Left ventricle myocardium superior (tissue), 1 donor: ENCODE results near the gene HOXD9. TPM values are rescaled to one million over a fixed set of nuclear protein-coding genes. Genes with fewer than 3 reads are reported as not detected.

ENCODE experiments used
- ATAC-seq: fragments of 200-7000 bp; cut with Tn5 transposase; one replicate; pipeline ENCODE4 v1.9.1; 2020; ENCODE audit warnings: mild to moderate bottlenecking, moderate library complexity
- DNase-seq: peaks from one replicate; pipeline ENCODE4 v3.0.0-alpha.2; 2020
- intact Hi-C: fragments of 100-400 bp; cut with micrococcal nuclease; formaldehyde crosslinking; loops from one replicate; pipeline ENCODE4 v1.11.0; 2022
- total RNA-seq: library from RNA; stranded (reverse); fragmentation: NEBNext Ultra II Directional; extraction: Animal tissue kit (Norgen Biotek cat#: 25700); gene quantifications from one replicate; pipeline ENCODE4 v1.2.1, GENCODE V29; 2021
- donor health status: DM: no; HTN: yes; CAD: no; lungs with severe emphysema.

The HOXD9 gene
- total RNA-seq, 1 donor from 2014 or later: not detected

DNA sequence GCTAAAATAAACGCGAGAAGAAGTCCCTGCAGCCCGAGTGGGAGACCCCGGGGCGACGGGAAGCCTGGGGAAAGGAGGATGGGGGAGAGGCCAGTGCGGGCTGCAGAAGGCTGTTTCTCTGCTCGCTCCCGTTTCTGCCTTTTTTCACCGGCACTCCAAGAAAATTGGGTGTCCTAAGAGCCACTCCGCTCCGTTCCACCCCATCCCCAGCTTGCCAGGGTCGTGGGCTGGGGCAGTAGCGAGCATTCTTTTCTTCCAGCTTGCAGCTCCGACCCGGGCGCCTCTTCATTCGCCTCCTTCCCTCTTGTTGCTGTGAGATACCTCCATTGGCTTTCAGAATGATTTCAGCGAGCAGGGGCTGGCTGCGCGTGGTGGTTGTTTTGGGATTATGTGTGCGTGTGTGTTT, 35.7 kb downstream of the HOXD9 start:
- DNase-seq (no peak), ATAC-seq (no peak)
- intact Hi-C loops: no loop called here

DNA sequence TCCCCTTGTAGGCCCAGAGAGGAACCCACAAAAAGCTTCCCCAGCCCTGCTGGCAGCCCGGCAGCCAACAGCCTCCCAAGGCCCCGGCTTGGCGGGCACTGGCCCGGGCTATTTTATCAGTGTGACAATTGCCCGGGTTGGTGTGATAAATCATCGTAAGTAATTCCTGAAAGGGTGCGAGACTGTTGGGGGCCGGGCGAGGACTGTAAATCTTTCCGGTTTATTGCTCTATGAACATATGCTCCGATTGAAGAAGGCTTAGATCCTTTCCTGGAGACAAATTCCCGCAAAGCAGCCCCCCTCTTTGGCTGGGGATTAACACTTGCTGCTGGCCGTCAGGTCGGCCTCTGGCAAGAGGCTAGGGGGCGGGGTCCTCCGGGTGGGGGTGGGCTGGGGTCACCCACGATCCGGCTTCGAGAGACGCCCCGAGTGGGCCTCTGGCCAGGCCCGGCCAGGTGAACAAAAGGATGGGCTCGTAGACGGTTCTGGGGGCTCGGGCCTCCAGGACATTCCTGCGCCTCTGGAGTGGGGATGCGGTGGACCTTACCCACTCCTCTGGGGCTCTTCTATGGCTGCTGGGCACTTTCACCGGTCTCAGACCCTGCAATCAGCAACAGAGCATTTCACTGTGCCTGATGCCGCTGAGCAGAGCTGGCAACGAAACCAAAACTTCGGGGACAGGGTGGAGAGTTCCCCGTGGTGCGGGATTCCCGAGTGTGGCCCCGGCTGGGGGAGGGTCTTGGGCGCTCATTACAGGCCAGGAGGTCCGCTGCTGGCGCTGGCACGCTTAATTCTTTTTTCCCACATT, 36.5 kb downstream of the HOXD9 start:
- intact Hi-C loops: no loop called here
- DNase-seq: no peak
- no peak for ATAC-seq

DNA sequence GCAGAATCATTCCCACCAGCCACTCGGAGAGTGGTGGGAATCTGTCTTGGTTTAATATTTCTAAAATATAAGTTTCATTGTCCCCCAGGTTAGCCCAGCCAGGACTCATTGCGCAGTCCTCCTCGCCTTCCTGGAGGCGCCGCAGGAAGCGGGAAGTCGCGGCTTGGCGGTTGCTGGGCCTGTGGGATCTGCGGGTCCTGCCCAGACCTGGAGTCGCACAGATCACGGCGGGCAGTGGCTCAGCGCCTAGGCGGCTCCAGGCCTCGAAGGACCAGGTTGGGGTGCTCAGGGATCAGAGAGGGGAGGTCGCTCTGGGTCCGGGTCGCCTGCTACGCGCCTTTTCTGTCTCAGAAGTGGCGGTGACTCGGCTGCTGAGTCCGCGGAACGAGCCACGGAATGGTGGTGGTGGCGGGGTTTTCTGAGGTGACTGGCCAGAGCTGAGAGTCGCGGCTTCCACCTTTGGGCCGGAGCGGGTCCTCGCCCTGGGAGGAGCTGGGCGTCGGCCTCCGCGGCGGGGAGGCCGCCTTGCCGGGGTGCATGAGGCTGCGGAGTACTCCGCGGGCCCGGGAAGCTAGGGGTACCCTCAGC, 37.2 kb downstream of the HOXD9 start:
- DNase-seq: no peak
- ATAC-seq: no peak
- intact Hi-C loops: no loop called here

DNA sequence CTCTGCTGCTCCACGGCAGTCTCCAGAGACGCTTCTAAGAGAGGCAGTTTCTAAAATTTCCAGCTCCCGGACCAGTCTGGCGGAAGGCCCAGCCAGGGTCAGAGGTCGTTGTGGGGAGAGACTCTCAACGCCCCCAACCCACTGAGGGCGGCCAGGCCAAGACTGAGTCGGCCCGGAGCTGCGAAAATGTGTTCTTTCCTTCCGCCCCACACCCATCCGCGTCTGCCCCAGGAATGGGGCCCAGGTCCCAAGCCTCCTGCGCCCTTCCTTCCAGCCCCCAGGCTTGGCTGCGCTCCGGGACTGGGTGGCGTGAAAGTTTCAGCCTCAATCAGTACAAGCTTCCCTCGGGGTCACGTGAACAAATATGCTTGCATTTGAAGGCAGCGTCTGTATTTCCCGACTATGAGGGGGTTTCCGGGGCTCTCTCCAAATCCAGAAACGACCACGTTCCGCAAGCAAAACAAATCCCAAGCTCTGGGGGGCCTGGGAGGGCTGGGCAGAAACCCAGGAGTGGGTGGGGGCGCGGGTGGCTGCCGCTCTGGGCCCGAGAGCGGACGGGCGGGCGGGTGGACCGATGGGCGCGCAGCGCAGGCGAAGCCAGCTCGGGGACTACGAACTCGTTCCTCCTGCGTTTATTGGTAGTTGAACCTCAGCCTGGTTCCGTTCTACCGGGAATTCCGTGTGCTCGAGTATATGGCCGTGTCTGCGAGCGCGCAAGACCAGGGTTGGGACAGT, 37.9 kb downstream of the HOXD9 start:
- intact Hi-C loops: no loop called here
- no peak for DNase-seq
- no peak for ATAC-seq

DNA sequence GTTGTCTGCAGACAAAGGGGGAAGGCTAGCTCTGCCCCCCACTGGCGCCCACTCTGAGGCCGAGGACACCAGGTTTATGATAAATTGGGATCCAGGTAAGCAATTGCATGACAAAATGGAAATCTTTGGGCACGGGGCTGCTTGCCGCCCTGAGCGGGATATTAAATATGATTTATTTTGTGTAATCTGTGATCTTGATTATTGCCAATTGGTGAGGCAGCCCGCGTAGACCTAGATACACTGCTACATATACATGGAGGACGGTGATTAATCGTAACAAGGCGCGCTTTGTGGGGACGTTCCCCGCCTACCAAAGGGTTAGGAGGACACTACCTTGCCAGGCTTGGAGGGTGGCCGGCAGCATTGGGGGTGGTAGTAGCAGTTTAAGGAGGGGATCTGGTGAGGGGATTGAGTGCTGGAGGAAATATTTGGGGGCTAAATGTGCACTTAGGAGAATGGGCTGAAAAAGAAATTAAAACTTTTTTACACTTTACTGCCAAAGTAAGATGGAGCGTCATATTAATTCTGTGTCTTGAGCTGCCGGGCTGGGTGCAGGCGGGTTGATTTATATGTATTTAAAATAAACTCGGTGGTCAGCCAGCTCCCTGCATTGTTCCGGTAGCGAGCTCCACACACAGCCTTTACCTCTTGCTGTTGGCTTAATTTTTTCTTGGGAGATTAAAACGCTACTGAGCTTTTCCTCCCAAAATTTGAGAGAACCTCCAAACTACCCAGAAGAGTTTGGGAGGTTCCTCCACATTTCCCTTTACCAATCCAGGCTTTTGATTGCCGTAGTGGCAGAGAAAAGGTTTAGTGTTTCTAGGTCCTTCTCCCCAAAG, 38.7 kb downstream of the HOXD9 start:
- DNase-seq (no peak), ATAC-seq (no peak)
- intact Hi-C loops: no loop called here

DNA sequence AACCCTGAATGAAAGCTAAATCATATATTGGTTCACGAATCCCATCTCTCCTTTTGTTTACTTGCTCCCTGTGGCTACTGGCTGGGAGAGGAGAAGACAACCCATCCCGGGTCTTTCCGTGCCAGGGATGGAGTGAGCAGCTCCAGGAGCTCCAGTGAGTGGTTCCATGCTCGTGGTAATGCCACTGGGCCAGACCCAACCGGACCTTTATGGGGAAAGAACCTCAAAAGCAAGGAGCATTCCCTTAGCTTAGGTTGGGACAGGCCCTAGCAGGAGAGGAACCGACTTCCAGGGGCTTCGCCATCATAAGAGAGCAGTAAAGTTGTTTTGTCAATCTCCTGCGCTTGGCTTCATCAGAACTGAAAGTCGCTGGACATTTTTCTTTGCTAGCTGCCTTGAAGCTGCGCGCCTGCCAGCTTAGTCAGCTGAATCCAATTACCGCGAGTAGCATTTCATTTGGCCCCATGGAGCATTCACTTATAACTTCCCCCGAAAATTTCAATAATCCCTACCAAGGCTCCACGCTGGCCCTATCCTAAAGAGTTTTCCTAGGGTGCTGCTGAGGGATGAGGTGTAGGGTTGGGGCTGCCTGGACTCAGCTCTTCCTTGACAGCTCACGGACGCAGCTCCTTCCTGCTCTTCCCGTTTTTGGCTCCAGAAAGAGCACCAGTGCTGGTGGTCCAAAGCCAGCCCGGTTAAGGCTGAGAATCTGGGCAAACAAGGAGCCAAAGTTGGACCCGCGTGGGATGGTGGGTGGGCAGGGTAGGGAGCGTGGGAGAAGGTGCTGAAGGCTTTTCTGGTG, 39.5 kb downstream of the HOXD9 start:
- intact Hi-C loops: no loop called here
- ATAC-seq (no peak), DNase-seq (no peak)

DNA sequence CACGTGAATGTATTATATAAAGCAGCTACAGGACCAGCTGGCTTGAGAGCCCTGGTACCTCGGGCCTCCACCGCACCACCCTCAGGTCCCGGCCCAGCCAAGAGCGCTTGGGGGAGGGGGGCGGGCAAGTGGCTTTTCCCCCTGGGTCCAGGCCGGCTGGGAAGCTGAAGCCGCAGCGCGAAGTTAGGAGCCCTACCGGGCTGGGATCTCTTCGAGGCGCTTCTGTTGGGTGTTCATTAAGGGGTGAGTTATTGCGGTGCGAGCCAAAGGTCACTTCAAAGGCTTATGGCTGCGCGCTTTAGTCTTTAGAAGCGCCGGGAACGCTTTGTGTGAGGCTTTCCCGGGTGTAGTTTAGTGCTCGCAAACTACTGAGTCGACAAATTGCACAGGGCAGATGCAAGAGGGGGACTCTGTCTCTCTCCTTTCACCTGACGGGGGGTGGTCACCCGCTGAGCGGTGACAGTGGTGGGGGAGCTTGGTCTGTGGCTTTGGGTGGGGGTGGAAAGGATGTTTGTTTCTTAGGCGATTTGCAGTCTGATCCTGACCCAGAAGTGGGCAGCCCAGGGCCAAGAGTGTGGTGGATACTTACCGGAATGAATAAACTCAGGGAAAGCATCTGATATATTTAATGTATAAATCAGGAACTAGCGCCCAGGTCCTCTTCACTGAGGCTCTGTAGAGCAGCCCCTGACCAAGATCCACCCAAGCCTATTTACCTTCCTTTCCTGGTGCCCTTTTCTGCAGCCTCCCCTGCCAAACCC, 40.6 kb downstream of the HOXD9 start:
- DNase-seq (no peak), ATAC-seq (no peak)
- intact Hi-C loops: no loop called here

DNA sequence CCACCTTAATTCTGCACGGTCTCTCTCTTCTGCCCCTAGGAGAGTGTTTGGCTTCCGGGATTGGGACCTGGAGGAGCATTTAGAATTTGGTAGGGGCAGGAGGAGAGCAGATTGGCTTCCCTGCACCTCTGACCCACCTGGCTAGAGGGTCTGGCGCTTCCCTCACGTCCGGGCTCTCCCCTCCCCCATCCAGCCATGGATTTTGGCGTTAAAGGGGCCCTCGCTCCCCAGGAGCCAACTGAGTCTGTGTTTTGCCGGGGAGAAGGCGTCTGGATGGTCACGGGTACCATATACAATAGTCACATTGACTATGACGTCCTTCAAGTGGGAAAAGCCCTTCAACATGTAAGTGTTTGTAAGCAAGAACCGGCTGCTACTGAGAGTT, 41.1 kb downstream of the HOXD9 start:
- intact Hi-C loops: no loop called here
- no peak for DNase-seq
- ATAC-seq: no peak

DNA sequence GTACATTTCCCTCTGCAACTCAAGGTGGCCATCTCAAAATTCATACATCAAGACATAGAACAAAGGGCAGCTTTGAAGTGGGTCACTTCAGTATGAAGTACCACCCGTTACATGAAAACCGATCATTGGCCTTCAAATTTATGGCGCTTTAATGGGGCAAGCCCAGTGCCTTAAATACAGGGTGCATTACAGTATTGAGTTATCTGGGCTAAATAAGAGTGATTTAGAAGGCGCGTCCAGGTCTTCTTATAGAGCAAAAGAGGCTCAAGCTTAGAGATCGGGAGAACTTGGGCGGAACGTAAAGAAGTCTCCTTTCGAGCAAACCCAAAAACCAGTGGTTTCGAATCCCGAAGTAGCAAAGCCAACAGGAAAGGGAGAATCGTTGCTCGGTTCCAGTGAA, 41.7 kb downstream of the HOXD9 start:
- ATAC-seq: no peak
- intact Hi-C loops: no loop called here
- no peak for DNase-seq

DNA sequence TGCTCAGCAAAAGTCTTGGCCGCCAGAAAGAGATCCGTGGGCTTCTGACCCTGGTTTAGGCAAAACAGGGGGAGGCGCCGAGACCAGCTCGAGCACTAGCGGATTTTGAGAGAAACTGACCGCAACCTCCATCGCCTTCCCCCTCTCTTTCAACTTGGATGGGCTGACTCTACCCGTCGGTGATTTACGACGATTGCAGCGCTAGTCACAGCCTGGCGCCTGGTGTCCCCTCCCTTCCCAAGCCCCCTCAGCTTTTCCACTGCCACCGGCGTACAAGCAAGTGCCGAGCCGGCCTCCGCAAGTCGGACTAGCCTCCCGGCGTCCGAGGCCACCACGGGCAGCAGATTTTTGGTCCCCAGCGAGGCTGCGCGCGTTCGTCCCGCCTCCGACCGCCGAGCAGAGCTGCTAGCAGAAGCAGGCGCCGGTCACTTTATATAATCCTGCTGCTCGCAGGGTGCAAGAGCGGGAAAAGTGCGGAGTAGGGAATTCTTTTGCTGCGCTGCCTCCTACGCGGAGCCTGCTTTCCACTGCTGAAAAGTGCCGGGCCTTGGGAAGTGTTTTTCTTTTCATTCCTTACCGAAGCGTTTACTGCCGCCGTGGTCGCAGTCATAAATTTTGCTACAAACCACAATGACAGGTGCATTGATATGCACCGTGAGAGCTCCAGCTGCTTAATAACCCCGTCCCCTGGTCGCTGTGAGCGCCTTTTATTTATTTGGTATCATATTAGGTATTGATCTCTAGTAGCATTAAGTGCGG, 42.3 kb downstream of the HOXD9 start:
- DNase-seq (no peak), ATAC-seq (no peak)
- intact Hi-C loops: no loop called here

DNA sequence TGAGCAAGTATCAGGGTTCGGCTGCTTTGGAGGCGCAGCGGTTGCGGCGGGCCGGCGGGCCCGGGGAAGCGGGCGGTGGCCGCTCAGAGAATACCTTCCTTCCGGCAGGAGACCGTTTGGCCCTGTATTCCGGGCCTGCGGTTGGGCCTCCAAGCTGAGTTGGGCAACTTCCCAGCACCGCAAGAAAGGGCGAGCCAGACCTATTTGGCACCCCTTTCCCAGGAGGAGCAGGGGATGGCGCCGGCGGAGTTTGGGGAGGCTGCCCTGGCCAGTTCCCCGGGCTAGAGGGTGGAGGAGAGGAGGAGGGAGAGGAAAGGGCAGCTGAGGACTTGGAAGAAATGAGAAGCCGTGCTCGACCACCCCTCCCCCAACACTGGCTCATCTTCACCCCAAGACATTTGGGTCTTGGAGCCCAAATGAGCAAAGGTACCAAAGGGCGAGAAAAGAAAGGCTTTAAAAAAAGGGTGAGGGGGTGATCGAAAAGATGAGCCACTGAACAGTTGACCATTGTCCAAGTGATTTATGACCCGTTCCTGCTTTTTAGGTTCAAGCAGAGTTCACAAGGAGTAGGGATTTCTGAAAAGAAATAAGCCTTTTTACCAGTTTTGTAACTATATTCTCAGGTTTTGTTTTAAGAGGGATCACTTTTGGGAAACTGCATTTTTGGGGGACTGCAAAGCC, 43.0 kb downstream of the HOXD9 start:
- no peak for DNase-seq
- intact Hi-C loops: no loop called here
- no peak for ATAC-seq

DNA sequence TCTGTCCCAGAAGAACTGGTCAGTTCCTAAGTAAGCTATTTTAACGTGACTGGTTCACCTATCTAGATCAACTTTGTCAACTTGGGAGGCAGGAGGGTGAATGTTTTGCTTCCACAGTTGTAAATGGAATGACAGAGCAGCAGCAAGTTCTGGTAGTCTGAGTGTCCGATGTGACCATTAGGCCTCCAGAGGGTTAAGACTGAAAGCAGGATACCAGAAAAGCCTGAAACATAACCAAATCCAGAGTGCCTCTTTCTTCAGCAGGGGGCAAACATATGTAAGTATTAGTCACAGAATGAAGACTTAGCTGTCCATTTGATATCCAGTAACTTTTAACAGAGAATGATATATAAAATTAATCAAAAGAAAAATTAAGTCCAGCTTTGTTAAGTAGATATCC, 43.8 kb downstream of the HOXD9 start:
- DNase-seq (no peak), ATAC-seq (no peak)
- intact Hi-C loops: no loop called here

DNA sequence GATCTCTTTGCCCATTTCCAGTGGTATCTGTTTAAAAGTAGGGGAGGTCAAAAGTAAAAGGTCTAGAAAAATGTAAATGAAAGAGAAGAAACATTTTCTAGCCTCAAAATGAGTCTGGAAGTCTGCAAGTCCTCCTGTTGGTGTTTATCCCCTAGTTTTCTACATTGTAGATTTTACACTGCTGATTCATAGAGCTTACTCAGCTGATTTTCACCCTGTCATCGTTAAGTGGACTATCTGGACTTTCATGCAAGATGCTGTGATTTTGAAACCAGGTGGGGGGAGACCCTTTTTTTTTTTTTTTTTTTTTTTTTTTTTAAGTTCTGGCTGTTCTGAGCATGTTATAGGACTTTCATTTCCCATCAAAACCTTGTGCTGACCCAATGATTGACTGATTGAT, 44.9 kb downstream of the HOXD9 start:
- intact Hi-C loops: no loop called here
- no peak for ATAC-seq

DNA sequence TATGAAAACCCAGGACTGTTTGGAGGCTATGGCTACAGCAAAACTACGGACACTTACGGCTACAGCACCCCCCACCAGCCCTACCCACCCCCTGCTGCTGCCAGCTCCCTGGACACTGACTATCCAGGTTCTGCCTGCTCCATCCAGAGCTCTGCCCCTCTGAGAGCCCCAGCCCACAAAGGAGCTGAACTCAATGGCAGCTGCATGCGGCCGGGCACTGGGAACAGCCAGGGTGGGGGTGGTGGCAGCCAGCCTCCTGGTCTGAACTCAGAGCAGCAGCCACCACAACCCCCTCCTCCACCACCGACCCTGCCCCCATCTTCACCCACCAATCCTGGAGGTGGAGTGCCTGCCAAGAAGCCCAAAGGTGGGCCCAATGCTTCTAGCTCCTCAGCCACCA, 46.7 kb downstream of the HOXD9 start:
- ATAC-seq: no peak
- intact Hi-C loops: no loop called here
- no peak for DNase-seq

More for the DNA sequence above, 44.9 kb downstream of the HOXD9 start:
- DNase-seq: no peak

DNA sequence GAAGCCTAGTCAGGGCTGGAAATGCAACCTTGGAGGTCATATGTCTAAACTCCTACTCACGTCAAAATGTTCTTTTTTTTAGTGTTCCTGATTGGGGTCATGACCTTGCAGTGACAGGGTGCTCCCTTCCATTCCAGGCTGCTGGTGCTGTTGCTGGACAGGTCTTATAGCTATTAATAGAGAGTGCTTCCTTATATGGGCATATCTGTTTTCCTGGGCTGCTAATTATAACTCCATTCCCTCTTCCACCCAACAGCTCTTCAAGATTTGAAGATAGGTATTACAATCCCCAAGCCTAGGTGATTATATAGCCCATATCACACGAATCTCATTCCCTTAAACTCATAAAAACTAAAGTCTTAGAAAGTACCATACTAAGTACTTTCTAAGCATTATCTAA, 47.2 kb downstream of the HOXD9 start:
- DNase-seq (no peak), ATAC-seq (no peak)
- intact Hi-C loops: no loop called here

DNA sequence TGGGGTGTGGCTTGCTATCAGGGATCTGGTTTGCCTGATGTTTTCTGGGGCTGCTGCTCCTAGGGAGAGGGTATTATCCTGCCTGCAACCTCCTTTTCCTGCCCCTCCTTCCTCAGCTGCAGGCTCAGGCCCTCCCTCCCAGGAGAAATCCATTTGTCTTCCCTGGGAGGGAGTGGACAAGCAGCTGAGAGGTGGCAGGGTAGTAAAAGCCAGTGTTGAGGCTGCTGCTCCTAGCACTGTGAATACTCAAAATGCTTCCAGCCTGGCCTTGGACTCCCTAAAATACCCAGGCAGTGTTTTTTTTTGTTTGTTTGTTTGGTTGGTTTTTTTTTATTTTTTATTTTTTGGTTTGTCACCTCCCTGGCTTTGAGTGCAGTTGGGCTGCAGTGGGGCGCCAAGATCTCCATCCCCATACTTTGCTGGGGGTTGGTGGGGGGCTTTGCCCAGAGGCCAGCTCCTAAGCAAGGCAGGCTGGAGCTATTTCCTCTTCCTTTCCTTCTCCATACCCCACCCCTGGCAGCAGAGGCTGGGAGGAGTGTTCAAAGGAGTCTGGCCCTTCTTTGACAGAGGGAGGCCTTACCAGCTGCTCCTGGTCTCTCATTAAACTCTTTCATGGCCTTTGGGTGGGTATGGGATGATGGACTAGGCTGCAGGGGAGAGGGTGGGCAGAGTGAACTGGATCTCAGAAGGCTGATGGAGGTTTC, 48.2 kb downstream of the HOXD9 start:
- DNase-seq: no peak
- intact Hi-C loops: no loop called here
- ATAC-seq: no peak
